Hematopoietic multipotent progenitor cell treated with erythropoietin and hydrocortisone succinate and interleukin-3 and kit ligand, for 4 days (in vitro differentiated cells): ENCODE measurements around the gene FRMD4A.

Experiments used
- DNase-seq: peaks from one replicate; pipeline ENCODE4 v3.0.0-alpha.2; 2015

The FRMD4A gene

GRCh38 chr10:13894412-13895093 is 436.2 kb downstream of the FRMD4A start:
- DNase-seq, result no peak

GRCh38 chr10:13893926-13894325 is 436.8 kb downstream of the FRMD4A start:
- no peak for DNase-seq

- DNase-seq, result no peak
These were observed 437.9 kb downstream of the FRMD4A start for GRCh38 chr10:13892871-13893270.

GRCh38 chr10:13892001-13892491 is 438.7 kb downstream of the FRMD4A start:
- DNase-seq, result no peak

GRCh38 chr10:13891128-13892000 is 439.4 kb downstream of the FRMD4A start:
- no peak for DNase-seq

- DNase-seq, result peak; percentile 3
These were observed 440.2 kb downstream of the FRMD4A start for GRCh38 chr10:13890233-13891127.

- DNase-seq, result no peak
These were observed 443.0 kb downstream of the FRMD4A start for GRCh38 chr10:13887761-13888160.

- no peak for DNase-seq
These were observed 445.3 kb downstream of the FRMD4A start for GRCh38 chr10:13885238-13885990.

- no peak for DNase-seq
These were observed 446.9 kb downstream of the FRMD4A start for GRCh38 chr10:13883636-13884444.

GRCh38 chr10:13882119-13882711 is 448.5 kb downstream of the FRMD4A start:
- DNase-seq, result peak; percentile 62

GRCh38 chr10:13880760-13881159 is 450.0 kb downstream of the FRMD4A start:
- DNase-seq, result no peak

- DNase-seq, result no peak
These were observed 453.4 kb downstream of the FRMD4A start for GRCh38 chr10:13877154-13877909.

GRCh38 chr10:13873196-13873595 is 457.5 kb downstream of the FRMD4A start:
- peak; percentile 51 for DNase-seq

- no peak for DNase-seq
These were observed 458.3 kb downstream of the FRMD4A start for GRCh38 chr10:13872411-13872810.

GRCh38 chr10:13871776-13872175 is 458.9 kb downstream of the FRMD4A start:
- no peak for DNase-seq

GRCh38 chr10:13871011-13871410 is 459.7 kb downstream of the FRMD4A start:
- no peak for DNase-seq

- DNase-seq, result no peak
These were observed 461.4 kb downstream of the FRMD4A start for GRCh38 chr10:13869295-13869664.

- no peak for DNase-seq
These were observed 462.0 kb downstream of the FRMD4A start for GRCh38 chr10:13868528-13869294.

GRCh38 chr10:13867822-13868221 is 462.9 kb downstream of the FRMD4A start:
- DNase-seq, result no peak
